PC-9 (cell line): ENCODE data around the gene PATJ.

Source experiments
- EZH2 ChIP-seq: fragments of 200-600 bp; sonication (generic); IDR thresholded peaks from 2 replicates; pipeline ENCODE4 v1.8.0; 2017; ENCODE audit warnings: antibody characterized with exemption, low read depth
- TF ChIP-seq, protein P1 (sequence below): fragments of 200-600 bp; sonication (generic); conservative IDR thresholded peaks from 2 replicates; pipeline ENCODE4 v1.6.1; 2017; ENCODE audit warnings: mixed run types, antibody characterized with exemption, mild to moderate bottlenecking, moderate library complexity

DNA sequence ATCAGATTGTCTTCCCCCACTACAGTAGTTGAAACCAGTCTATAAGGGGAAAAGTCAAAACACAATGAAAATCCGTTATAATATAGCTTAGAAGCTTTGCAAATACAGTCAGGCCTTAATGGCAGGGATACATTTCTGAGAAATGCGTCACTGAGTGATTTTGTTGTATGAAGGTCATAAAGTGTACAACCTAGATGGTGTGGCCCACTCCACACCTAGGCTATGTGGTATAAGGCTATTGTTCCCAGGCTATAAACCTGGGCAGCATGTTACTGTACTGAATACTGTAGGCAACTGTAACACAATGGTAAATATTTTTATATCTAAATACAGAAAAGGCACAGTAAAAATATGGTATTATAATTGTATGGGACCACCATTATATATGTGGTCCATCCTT, 264.4 kb downstream of the PATJ start:
- TF ChIP-seq, protein P1, sequence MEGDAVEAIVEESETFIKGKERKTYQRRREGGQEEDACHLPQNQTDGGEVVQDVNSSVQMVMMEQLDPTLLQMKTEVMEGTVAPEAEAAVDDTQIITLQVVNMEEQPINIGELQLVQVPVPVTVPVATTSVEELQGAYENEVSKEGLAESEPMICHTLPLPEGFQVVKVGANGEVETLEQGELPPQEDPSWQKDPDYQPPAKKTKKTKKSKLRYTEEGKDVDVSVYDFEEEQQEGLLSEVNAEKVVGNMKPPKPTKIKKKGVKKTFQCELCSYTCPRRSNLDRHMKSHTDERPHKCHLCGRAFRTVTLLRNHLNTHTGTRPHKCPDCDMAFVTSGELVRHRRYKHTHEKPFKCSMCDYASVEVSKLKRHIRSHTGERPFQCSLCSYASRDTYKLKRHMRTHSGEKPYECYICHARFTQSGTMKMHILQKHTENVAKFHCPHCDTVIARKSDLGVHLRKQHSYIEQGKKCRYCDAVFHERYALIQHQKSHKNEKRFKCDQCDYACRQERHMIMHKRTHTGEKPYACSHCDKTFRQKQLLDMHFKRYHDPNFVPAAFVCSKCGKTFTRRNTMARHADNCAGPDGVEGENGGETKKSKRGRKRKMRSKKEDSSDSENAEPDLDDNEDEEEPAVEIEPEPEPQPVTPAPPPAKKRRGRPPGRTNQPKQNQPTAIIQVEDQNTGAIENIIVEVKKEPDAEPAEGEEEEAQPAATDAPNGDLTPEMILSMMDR, result no peak
- TF ChIP-seq EZH2, result no peak
